Measurements from ENCODE around the gene CNKSR3.
A peak's percentile ranks its signal among the peaks of the same experiment; 100 is the strongest.

The CNKSR3 gene

GRCh38 chr6:154479351-154479769 is 31.1 kb downstream of the CNKSR3 start:
- peak; percentile 79 for DNase-seq (ENCODE audit: low read depth)

GRCh38 chr6:154478701-154479060 is 31.8 kb downstream of the CNKSR3 start:
- no peak for DNase-seq (ENCODE audit: low read depth)

- no peak for DNase-seq (ENCODE audit: low read depth)
These were observed 32.3 kb downstream of the CNKSR3 start for GRCh38 chr6:154478021-154478700.

- no peak for DNase-seq (ENCODE audit: low read depth)
These were observed 34.0 kb downstream of the CNKSR3 start for GRCh38 chr6:154476494-154476893.

- DNase-seq (ENCODE audit: low read depth), result peak; percentile 85
These were observed 35.6 kb downstream of the CNKSR3 start for GRCh38 chr6:154474648-154475428.

GRCh38 chr6:154473324-154473723 is 37.2 kb downstream of the CNKSR3 start:
- DNase-seq (ENCODE audit: low read depth), result no peak

GRCh38 chr6:154471609-154472362 is 38.7 kb downstream of the CNKSR3 start:
- DNase-seq (ENCODE audit: low read depth), result no peak

GRCh38 chr6:154469306-154469935 is 41.1 kb downstream of the CNKSR3 start:
- no peak for DNase-seq (ENCODE audit: low read depth)

GRCh38 chr6:154468760-154469159 is 41.7 kb downstream of the CNKSR3 start:
- DNase-seq (ENCODE audit: low read depth), result no peak

- DNase-seq (ENCODE audit: low read depth), result no peak
These were observed 43.4 kb downstream of the CNKSR3 start for GRCh38 chr6:154466971-154467679.

- DNase-seq (ENCODE audit: low read depth), result no peak
These were observed 44.3 kb downstream of the CNKSR3 start for GRCh38 chr6:154466139-154466538.

- no peak for DNase-seq (ENCODE audit: low read depth)
These were observed 46.7 kb downstream of the CNKSR3 start for GRCh38 chr6:154463573-154464419.

- DNase-seq (ENCODE audit: low read depth), result peak; percentile 32
These were observed 48.1 kb downstream of the CNKSR3 start for GRCh38 chr6:154462425-154462824.

GRCh38 chr6:154461348-154461747 is 49.1 kb downstream of the CNKSR3 start:
- no peak for DNase-seq (ENCODE audit: low read depth)

- peak; percentile 95 for DNase-seq (ENCODE audit: low read depth)
These were observed 50.0 kb downstream of the CNKSR3 start for GRCh38 chr6:154460306-154461071.

- DNase-seq (ENCODE audit: low read depth), result no peak
These were observed 51.0 kb downstream of the CNKSR3 start for GRCh38 chr6:154459513-154459912.

- DNase-seq (ENCODE audit: low read depth), result peak; percentile 69
These were observed 51.7 kb downstream of the CNKSR3 start for GRCh38 chr6:154458565-154459470.

- no peak for DNase-seq (ENCODE audit: low read depth)
These were observed 52.6 kb downstream of the CNKSR3 start for GRCh38 chr6:154457881-154458284.
